ENCODE results near the gene TRIM14.
A peak's percentile ranks its signal among the peaks of the same experiment; 100 is the strongest.
"Not testable (repeated sequence)": the region's sequence is repeated elsewhere in the genome, so short reads cannot be mapped to it uniquely, and the experiment has no call there.

The TRIM14 gene

GRCh38 chr9:98108531-98109031 lies 10.4 kb downstream of the TRIM14 start:
- DNase-seq (ENCODE audit: low read depth in 2 of 2): no peak

GRCh38 chr9:98107926-98108325 lies 11.1 kb downstream of the TRIM14 start:
- no peak for DNase-seq (ENCODE audit: low read depth in 2 of 2)

GRCh38 chr9:98105006-98105405 lies 14.0 kb downstream of the TRIM14 start:
- no peak for DNase-seq (ENCODE audit: low read depth in 2 of 2)

GRCh38 chr9:98104445-98104881 lies 14.6 kb downstream of the TRIM14 start:
- DNase-seq (ENCODE audit: low read depth in 2 of 2): no peak

GRCh38 chr9:98101868-98102273 lies 17.2 kb downstream of the TRIM14 start:
- peak; percentile 37 to 59 for DNase-seq (ENCODE audit: low read depth in 2 of 2)

GRCh38 chr9:98101416-98101815 lies 17.6 kb downstream of the TRIM14 start:
- no peak for DNase-seq (ENCODE audit: low read depth in 2 of 2)

- no peak for DNase-seq (ENCODE audit: low read depth in 2 of 2)
Measured at GRCh38 chr9:98100456-98100855, 18.6 kb downstream of the TRIM14 start.

- no peak for DNase-seq (ENCODE audit: low read depth in 2 of 2)
Measured at GRCh38 chr9:98099898-98100297, 19.1 kb downstream of the TRIM14 start.

- DNase-seq (ENCODE audit: low read depth in 2 of 2): no peak
Measured at GRCh38 chr9:98099346-98099745, 19.7 kb downstream of the TRIM14 start.

GRCh38 chr9:98097836-98098235 lies 21.2 kb downstream of the TRIM14 start:
- DNase-seq (ENCODE audit: low read depth in 2 of 2): no peak

GRCh38 chr9:98096091-98096490 lies 22.9 kb downstream of the TRIM14 start:
- DNase-seq (ENCODE audit: low read depth in 2 of 2): no peak

GRCh38 chr9:98095401-98095800 lies 23.6 kb downstream of the TRIM14 start:
- no peak for DNase-seq (ENCODE audit: low read depth in 2 of 2)

GRCh38 chr9:98094851-98095250 lies 24.2 kb downstream of the TRIM14 start:
- DNase-seq (ENCODE audit: low read depth in 2 of 2): no peak

GRCh38 chr9:98094316-98094715 lies 24.7 kb downstream of the TRIM14 start:
- DNase-seq (ENCODE audit: low read depth in 2 of 2): no peak

GRCh38 chr9:98092613-98092931 lies 26.4 kb downstream of the TRIM14 start:
- no peak for DNase-seq (ENCODE audit: low read depth in 2 of 2)

GRCh38 chr9:98091735-98092612 lies 27.0 kb downstream of the TRIM14 start:
- no peak for DNase-seq (ENCODE audit: low read depth in 2 of 2)

GRCh38 chr9:98090674-98091073 lies 28.3 kb downstream of the TRIM14 start:
- not testable (repeated sequence) for DNase-seq (ENCODE audit: low read depth in 2 of 2)

GRCh38 chr9:98087420-98088354 lies 31.3 kb downstream of the TRIM14 start:
- peak in 1 of 2 donors; percentile 23 for DNase-seq (ENCODE audit: low read depth in 2 of 2)

GRCh38 chr9:98086461-98086860 lies 32.6 kb downstream of the TRIM14 start:
- no peak for DNase-seq (ENCODE audit: low read depth in 2 of 2)

GRCh38 chr9:98085944-98086343 lies 33.1 kb downstream of the TRIM14 start:
- no peak for DNase-seq (ENCODE audit: low read depth in 2 of 2)

- DNase-seq (ENCODE audit: low read depth in 2 of 2): no peak
Measured at GRCh38 chr9:98085058-98085457, 34.0 kb downstream of the TRIM14 start.

GRCh38 chr9:98084396-98084795 lies 34.6 kb downstream of the TRIM14 start:
- no peak for DNase-seq (ENCODE audit: low read depth in 2 of 2)

Data from stimulated activated CD8-positive, alpha-beta memory T cell treated with anti-CD3 and anti-CD28 coated beads, Interleukin-2, amount 100 ng/mL, for 48 hours (primary cell).